Stimulated activated CD4-positive, alpha-beta T cell treated with anti-CD3 and anti-CD28 coated beads, Interleukin-4, amount 100 ng/mL, for 1 hour (primary cell): ENCODE results near the gene FYCO1.

Experiments
- DNase-seq: peaks from one replicate; pipeline ENCODE4 v3.0.0-alpha.2; 2020

FYCO1 gene

GRCh38 chr3:45940004-45940780 is 55.4 kb downstream of the FYCO1 start:
- DNase-seq = no peak

DNA sequence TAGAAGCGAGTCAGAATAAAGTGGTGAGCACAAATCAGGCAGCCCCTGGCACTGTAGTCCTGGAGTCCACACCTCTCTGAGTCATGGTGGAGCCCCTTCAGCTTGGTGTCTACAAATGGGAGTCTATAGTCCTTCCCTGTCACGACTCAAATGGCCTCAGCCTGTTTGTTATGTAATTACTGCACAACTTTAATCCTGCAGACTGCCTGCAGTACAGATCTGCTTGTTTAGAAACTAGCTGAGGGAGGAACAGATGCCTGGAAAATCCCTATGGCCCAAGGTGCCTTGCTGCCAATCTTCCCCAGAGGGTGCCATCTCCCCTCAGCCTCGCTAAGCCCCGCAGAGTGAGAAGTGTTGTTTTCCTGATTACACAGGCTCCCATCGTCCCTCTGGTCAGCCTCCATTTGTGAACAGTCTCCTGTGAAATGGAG is 56.3 kb downstream of the FYCO1 start:
- no peak for DNase-seq

DNA sequence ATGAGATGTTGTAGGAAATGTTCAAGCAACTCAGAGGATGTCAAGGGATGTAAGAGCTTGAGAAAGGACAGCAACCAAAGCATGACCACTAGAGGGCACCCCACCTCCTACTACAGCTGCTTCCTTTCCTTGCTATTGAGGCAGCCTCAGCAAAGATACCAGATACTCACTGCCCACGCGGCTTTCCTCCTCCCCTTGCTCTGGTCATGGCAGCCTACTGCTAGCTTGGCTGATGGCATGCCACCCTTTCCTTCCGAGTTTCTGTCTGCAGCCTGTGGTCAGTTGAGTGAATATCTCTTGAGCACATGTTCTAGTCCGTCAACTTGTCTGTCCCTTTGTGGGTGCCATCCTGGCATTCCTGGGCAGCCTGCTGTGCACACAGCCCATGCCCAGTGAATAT is 56.8 kb downstream of the FYCO1 start:
- peak; percentile 80 for DNase-seq

DNA sequence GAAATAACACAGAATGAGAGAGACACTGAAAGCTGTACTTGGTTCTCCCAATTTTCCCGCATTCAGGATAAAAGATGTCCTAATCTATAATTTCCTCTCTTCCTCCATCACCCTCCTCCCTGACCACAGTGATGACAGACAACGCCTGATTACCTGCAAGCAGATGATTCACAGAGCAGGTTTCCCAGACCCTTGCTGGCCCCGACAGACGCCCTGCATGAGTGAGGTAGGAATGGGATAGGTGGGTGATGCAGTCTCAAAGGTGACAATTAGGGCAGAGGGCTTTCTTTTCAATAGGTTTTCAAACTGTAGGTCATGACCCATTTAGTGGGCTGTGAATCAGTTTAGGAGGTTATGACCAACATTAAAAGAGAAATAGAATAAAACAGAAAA is 57.6 kb downstream of the FYCO1 start:
- DNase-seq = no peak

DNA sequence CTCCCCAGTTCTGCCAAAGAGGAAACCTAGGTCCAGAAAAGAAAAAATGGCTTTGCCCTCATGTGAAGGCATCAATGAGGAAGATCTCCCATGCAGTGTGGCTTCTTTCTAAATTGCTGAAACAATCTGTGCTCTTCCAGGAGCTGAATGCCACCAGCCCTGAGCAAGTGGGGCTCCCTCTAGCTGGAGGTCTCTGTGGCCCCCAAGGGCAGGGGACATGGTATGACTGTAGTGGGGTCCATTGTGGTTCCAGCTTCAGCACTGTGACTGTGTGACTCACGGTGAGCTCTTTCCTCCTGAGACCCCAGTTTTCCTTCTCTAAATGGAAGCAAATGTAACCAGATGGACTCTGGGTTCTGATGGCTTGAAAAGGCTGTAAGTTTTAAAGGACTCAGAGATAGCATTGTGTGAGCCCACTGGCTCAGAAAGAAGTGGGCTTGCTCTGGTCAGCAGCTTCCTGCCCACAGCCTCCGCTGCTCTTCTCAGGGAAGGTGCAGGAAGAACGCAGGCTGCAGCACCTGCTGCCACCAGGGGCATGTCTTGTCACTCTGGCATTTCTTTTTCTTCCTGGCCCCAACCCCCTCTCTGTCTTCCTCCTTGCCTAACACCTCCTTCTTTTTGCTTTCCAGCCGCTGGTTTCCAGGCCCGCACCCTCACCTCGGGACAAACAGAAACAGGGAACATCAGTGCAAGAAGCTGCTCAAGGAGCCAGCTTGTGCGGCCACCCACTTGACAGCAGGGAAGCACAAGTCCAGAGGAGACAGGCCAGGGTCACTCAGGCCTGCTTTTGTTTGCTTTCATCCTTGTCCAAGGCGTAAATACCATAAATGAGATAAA is 58.2 kb downstream of the FYCO1 start:
- DNase-seq = no peak

- DNase-seq = no peak
Observed at GRCh38 chr3:45936261-45936660, 59.4 kb downstream of the FYCO1 start.

DNA sequence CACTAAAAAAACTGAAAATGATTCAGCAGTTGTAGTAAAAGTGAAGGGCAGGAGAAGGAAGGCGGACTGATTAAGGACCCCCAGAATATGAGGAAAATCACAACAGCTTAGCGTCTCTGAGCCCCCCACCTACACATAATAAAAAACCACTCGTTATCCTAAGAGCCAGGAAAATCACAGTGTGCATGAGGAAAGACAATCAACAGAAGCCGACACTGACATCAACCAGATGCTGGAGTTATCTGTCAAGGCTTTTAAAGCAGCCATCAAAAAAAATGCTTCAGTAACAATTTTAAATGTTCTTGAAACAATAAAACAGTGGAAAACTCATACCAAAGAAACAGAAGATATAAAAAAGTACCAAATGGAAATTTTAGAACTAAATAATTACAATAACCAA is 62.0 kb downstream of the FYCO1 start:
- no peak for DNase-seq

DNA sequence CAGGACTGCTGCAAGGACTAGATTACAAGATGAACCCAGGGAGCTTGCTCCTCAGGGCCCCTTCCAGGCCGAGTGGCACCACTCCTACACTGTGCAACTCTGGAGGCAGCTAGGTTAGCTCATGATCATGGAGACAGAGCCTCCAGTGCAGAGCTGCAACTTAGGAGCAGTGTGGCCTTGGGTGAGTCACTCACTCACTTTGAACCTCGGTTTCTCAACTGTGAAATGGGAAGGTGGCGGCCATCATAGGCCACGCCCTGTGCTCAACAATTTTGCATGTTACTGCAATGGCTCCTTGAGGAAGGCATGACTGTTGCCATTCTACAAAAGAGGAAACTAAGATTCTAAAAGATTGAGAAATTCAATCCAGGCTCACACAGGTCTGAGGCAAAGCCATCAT is 63.5 kb downstream of the FYCO1 start:
- no peak for DNase-seq

- DNase-seq = no peak
Observed at GRCh38 chr3:45931496-45931895, 64.1 kb downstream of the FYCO1 start.

- DNase-seq = peak; percentile 71
Observed at GRCh38 chr3:45929042-45929679, 66.5 kb downstream of the FYCO1 start.

- no peak for DNase-seq
Observed at GRCh38 chr3:45927881-45928280, 67.7 kb downstream of the FYCO1 start.

GRCh38 chr3:45923755-45924154 is 71.9 kb downstream of the FYCO1 start:
- DNase-seq = no peak

DNA sequence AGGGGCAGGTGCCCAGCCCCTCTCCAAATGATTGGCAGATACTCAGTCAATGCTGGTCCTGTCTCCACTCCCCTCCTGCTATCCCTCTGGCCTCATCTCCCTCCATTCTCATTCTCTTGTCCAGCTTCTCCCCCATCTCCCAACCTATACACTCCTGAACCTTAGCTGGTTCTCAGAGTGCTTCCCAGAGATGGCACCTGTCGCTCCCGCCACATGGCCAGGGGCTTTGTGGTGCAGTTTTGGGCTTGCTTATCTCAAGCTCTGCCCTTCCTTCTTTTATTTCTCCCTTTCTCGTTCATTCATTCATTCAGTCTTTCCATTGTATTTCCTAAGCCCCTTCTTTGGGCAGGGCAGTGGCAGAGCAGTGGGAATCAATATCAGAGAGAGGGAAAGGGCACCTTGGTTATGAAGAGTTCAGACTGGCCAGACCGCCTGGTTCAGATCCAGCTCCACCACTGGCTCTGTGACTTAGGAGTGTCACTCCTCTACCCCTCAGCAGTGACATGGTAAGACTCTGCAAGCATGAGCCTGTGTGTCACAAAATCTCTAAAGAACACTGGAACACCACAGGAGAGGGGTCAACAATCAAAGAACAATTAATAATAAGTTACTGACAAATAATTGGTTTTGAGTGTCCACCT is 72.6 kb downstream of the FYCO1 start:
- DNase-seq = no peak

- no peak for DNase-seq
Observed at GRCh38 chr3:45922039-45922326, 73.6 kb downstream of the FYCO1 start.

GRCh38 chr3:45921158-45922038 is 74.2 kb downstream of the FYCO1 start:
- no peak for DNase-seq

- no peak for DNase-seq
Observed at GRCh38 chr3:45917146-45917898, 78.3 kb downstream of the FYCO1 start.

- peak; percentile 73 for DNase-seq
Observed at GRCh38 chr3:45915518-45916231, 79.9 kb downstream of the FYCO1 start.

- no peak for DNase-seq
Observed at GRCh38 chr3:45915059-45915439, 80.6 kb downstream of the FYCO1 start.

GRCh38 chr3:45914362-45915058 is 81.1 kb downstream of the FYCO1 start:
- DNase-seq = no peak

DNA sequence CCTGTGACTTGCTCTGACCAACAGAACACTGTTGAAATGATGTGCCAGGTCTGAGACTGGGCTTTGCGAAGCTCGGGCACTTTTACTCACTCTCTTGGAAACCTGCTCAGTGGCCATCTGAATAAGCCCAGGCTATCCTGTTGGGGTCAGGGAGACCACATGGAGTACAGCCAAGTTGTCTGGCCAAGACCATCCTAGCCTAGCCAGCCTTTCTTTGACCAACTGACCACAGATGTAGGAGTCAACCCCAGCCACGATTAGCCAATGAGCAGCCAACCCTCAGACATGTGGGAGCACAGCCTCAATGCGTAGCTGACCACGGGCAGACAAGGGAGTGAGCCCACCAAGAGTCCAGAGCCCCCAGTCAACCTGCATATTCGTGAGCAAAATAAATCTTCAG is 83.2 kb downstream of the FYCO1 start:
- DNase-seq = no peak
